ENCODE measurements around the gene FHIT. TPM values are rescaled to one million over a fixed set of nuclear protein-coding genes. Genes with fewer than 3 reads are reported as not detected.

The FHIT gene
- total and polyA plus RNA-seq, 10 of the 15 experiments (the other 5 are each of a cell fraction or from before 2014, with no cell fraction given), result 4.2 to 14.9 (median 9.4) TPM

GRCh38 chr3:59802045-59802444 is 1449.2 kb downstream of the FHIT start:
- ChIA-PET RAD21 (ENCODE audit: unreplicated experiment) (no interaction called here), POLR2A (no interaction called here), SMC1A (ENCODE audit: uncharacterized antibody, unreplicated experiment) (interaction anchor here (1.6 kb wide), 1 partner anchor 10 kb away, joined by 5 read pairs; no protein-coding TSS in a partner anchor), CTCF (no interaction called here)
- Histone ChIP-seq H2AFZ (ENCODE audit: control insufficient read depth, low read depth, low read length) (no peak overlapping the region), H3K9me3 (replicated peaks; ENCODE audit: control insufficient read depth, insufficient read depth, low read length) (no peaks in the 10 kb centered on the region), H4K20me1 (ENCODE audit: control insufficient read depth, insufficient read depth) (no peaks in the 10 kb centered on the region), H3K36me3 (ENCODE audit: control insufficient read depth in 2 of 2, insufficient read depth in 2 of 2, low read length in 1 of 2) (no peaks in the 10 kb centered on the region), H3K4me2 (ENCODE audit: control insufficient read depth, insufficient read depth) (no peak overlapping the region), H3K4me3 (no peak overlapping the region), H3K9ac (ENCODE audit: control insufficient read depth, insufficient read depth, low read length) (no peak overlapping the region), H3K79me2 (ENCODE audit: control insufficient read depth, insufficient read depth, low read length) (no peaks in the 10 kb centered on the region), H3K27ac (ENCODE audit: control insufficient read depth, insufficient read depth) (no peak overlapping the region), H3K27me3 (replicated peaks in 1 of 2; ENCODE audit: control insufficient read depth in 2 of 2, insufficient read depth in 2 of 2, low read length in 1 of 2) (no peaks in the 10 kb centered on the region), H3K4me1 (ENCODE audit: control insufficient read depth, insufficient read depth, low read length) (no peaks in the 10 kb centered on the region)
- BruUV-seq (replicated peaks), result no TSS peak
- DNase-seq (ENCODE audit: low read depth, low spot score) (no peak), FAIRE-seq (no peak), ATAC-seq (no peak)
- WGBS (ENCODE audit: insufficient coverage, insufficient replicate concordance, low lambda C conversion rate, missing lambda C conversion rate), result 44% methylated on average over 2 of the region's 2 CpGs
- TF ChIP-seq YBX1 (IDR thresholded peaks at IDR 0.05) (no peak), USF2 (IDR thresholded peaks at IDR 0.05; ENCODE audit: borderline replicate concordance, low read depth, low read length) (no peak), POU2F2 (IDR thresholded peaks at IDR 0.05; ENCODE audit: borderline replicate concordance, low read depth, low read length) (no peak), CHD2 (IDR thresholded peaks at IDR 0.05; ENCODE audit: borderline replicate concordance, low read depth, low read length) (no peak), SMARCA5 (IDR thresholded peaks at IDR 0.05) (no peak), IKZF2 (IDR thresholded peaks at IDR 0.05) (no peak), PRDM15 (CRISPR knock-in tag; IDR thresholded peaks at IDR 0.05) (no peak), STAT3 (IDR thresholded peaks at IDR 0.05; ENCODE audit: low read depth, low read length) (no peak), SREBF2 (IDR thresholded peaks at IDR 0.05; ENCODE audit: low read length) (no peak), RCOR1 (conservative IDR thresholded peaks at IDR 0.05; ENCODE audit: low read depth, low read length) (no peak), HDAC2 (IDR thresholded peaks at IDR 0.05) (no peak), CEBPZ (IDR thresholded peaks at IDR 0.05; ENCODE audit: low read depth, low read length) (no peak)
- intact Hi-C loops (cut with micrococcal nuclease; ENCODE audit: unreplicated experiment) (no loop called here), in situ Hi-C loops (cut with MboI) (no loop called here)
